DOHH2 (cell line): ENCODE data around the gene CAPS2.

Source experiments
- EZH2phosphoT487 ChIP-seq: fragments of 200-600 bp; sonication (generic); IDR thresholded peaks from 2 replicates; pipeline ENCODE4 v1.6.1; 2017; ENCODE audit warnings: borderline replicate concordance, mild to moderate bottlenecking, antibody characterized with exemption, low read length, moderate library complexity, mixed read lengths
- TF ChIP-seq, protein P1 (sequence below): fragments of 200-600 bp; sonication (generic); IDR thresholded peaks from one replicate; pipeline ENCODE4 v1.5.1; 2014; ENCODE audit warnings: antibody characterized with exemption, mild to moderate bottlenecking, low read depth, low read length; ENCODE audit not compliant: poor library complexity, severe bottlenecking

DNA sequence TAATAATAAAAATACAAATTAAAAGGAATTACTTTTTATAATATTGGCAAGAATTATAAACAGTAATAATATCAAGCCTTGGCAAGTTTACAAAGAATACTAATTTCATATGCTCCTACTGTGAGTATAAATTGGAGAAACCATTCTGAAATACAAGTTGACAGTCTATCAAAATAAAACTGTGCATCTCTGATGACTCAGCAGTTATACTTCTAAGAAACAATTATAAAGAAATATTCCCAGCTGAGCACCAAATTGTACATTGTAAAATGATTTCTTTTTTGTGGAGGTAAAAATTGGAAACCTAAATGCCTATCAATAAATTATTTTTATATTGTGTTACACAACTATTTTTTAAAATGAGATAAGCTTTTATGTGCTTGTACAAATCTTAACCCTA, 85.0 kb downstream of the CAPS2 start:
- TF ChIP-seq, protein P1, sequence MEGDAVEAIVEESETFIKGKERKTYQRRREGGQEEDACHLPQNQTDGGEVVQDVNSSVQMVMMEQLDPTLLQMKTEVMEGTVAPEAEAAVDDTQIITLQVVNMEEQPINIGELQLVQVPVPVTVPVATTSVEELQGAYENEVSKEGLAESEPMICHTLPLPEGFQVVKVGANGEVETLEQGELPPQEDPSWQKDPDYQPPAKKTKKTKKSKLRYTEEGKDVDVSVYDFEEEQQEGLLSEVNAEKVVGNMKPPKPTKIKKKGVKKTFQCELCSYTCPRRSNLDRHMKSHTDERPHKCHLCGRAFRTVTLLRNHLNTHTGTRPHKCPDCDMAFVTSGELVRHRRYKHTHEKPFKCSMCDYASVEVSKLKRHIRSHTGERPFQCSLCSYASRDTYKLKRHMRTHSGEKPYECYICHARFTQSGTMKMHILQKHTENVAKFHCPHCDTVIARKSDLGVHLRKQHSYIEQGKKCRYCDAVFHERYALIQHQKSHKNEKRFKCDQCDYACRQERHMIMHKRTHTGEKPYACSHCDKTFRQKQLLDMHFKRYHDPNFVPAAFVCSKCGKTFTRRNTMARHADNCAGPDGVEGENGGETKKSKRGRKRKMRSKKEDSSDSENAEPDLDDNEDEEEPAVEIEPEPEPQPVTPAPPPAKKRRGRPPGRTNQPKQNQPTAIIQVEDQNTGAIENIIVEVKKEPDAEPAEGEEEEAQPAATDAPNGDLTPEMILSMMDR = no peak
- no peak for TF ChIP-seq EZH2phosphoT487
